CD4-positive, alpha-beta T cell (primary cell): ENCODE data around the gene AFF2. TPM values are rescaled to one million over a fixed set of nuclear protein-coding genes. Genes with fewer than 3 reads are reported as not detected.

Source experiments
- ATAC-seq: fragments of 200-7000 bp; cut with Tn5 transposase; one replicate; pipeline ENCODE4 v1.10.0; 2022; ENCODE audit warnings: mild to moderate bottlenecking; ENCODE audit not compliant: poor library complexity
- CTCF ChIA-PET: fragments of 350-600 bp; sonication (Branson Sonifier 250); formaldehyde crosslinking; loops from one replicate; lab custom pipeline; 2021; ENCODE audit warnings: antibody characterized with exemption, inconsistent platforms; lab: Charles Lee
- POLR2A ChIA-PET: fragments of 350-600 bp; sonication (Branson Sonifier 250); formaldehyde crosslinking; loops from one replicate; lab custom pipeline; 2021; ENCODE audit warnings: antibody characterized with exemption, inconsistent platforms; lab: Charles Lee
- DNase-seq, 14 experiments: peaks; one replicate each; pipeline ENCODE4 v3.0.0-alpha.2; 2013 to 2020; ENCODE audit warnings: mixed read lengths in 2 of 14
- H3K27ac ChIP-seq, 2 donors: one replicate each; pipeline versions ENCODE4 v1.5.1 to v1.7.0; 2013; ENCODE audit warnings: low read length in 2 of 2, low read depth in 1 of 2, mild to moderate bottlenecking in 1 of 2
- H3K27me3 ChIP-seq, 2 experiments: 1 replicate in 1 of 2; 2 replicates in 1 of 2; pipeline versions ENCODE4 v1.6.1 to v1.7.0; 2013; ENCODE audit warnings: low read length in 2 of 2, control low read depth in 1 of 2, mild to moderate bottlenecking in 1 of 2, moderate library complexity in 1 of 2; ENCODE audit not compliant: insufficient read depth in 2 of 2, control insufficient read depth in 1 of 2
- H3K36me3 ChIP-seq: one replicate; pipeline ENCODE4 v1.6.1; 2013; ENCODE audit warnings: low read length, control low read depth; ENCODE audit not compliant: insufficient read depth
- H3K4me1 ChIP-seq: one replicate; pipeline ENCODE4 v1.6.1; 2013; ENCODE audit warnings: low read length, control low read depth; ENCODE audit not compliant: insufficient read depth
- H3K4me3 ChIP-seq: one replicate; pipeline ENCODE4 v1.5.1; 2013; ENCODE audit warnings: mild to moderate bottlenecking, low read length, moderate library complexity
- H3K9me3 ChIP-seq, 2 experiments: 1 replicate in 1 of 2; 2 replicates in 1 of 2; pipeline versions ENCODE4 v1.6.1 to v1.7.0; 2013; ENCODE audit warnings: low read length in 2 of 2, mild to moderate bottlenecking in 2 of 2, control low read depth in 1 of 2, moderate library complexity in 1 of 2; ENCODE audit not compliant: control insufficient read depth in 1 of 2, insufficient read depth in 1 of 2
- H3K27ac Mint-ChIP-seq: one replicate; pipeline ENCODE4 v1.8.0; 2020; ENCODE audit warnings: mixed read lengths
- H3K27me3 Mint-ChIP-seq: one replicate; pipeline ENCODE4 v1.8.0; 2021; ENCODE audit warnings: mixed read lengths
- H3K36me3 Mint-ChIP-seq: one replicate; pipeline ENCODE4 v1.8.0; 2021; ENCODE audit warnings: low read depth, mixed read lengths
- H3K4me1 Mint-ChIP-seq: one replicate; pipeline ENCODE4 v1.8.0; 2021; ENCODE audit warnings: low read depth, mixed read lengths
- H3K4me3 Mint-ChIP-seq: one replicate; pipeline ENCODE4 v1.8.0; 2020; ENCODE audit warnings: mild to moderate bottlenecking, mixed read lengths
- H3K9me3 Mint-ChIP-seq: one replicate; pipeline ENCODE4 v1.8.0; 2020; ENCODE audit warnings: mixed read lengths
- intact Hi-C, 2 experiments: fragments of 100-400 bp; cut with DNase I in 1 of 2; cut with micrococcal nuclease in 1 of 2; formaldehyde crosslinking; loops; one replicate each; pipeline versions ENCODE4 v1.15.1 to v1.9.0; 2023 to 2025; cut with DNase I, micrococcal nuclease
- total RNA-seq, 174 experiments: library from RNA in 2 of 174; stranded (reverse) in 2 of 174; gene quantifications; one replicate each; pipeline ENCODE4 v1.2.3 and lab custom pipeline; 2021 to 2026
- TF ChIP-seq, protein P1 (sequence below): fragments of 200-600 bp; IDR thresholded peaks from one replicate; pipeline ENCODE4 v1.8.0; 2022; ENCODE audit warnings: antibody characterized with exemption, mild to moderate bottlenecking

AFF2 gene
- total RNA-seq, 2 experiments from 2014 or later, result 5.9 to 6.2 TPM

GRCh38 chrX:148991502-148991901 lies 491.1 kb downstream of the AFF2 start:
- ChIA-PET CTCF (no interaction called here), POLR2A (no interaction called here)
- no peaks in the 10 kb centered on the region for H3K27me3 ChIP-seq
- TF ChIP-seq, protein P1, sequence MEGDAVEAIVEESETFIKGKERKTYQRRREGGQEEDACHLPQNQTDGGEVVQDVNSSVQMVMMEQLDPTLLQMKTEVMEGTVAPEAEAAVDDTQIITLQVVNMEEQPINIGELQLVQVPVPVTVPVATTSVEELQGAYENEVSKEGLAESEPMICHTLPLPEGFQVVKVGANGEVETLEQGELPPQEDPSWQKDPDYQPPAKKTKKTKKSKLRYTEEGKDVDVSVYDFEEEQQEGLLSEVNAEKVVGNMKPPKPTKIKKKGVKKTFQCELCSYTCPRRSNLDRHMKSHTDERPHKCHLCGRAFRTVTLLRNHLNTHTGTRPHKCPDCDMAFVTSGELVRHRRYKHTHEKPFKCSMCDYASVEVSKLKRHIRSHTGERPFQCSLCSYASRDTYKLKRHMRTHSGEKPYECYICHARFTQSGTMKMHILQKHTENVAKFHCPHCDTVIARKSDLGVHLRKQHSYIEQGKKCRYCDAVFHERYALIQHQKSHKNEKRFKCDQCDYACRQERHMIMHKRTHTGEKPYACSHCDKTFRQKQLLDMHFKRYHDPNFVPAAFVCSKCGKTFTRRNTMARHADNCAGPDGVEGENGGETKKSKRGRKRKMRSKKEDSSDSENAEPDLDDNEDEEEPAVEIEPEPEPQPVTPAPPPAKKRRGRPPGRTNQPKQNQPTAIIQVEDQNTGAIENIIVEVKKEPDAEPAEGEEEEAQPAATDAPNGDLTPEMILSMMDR, result no peak
- intact Hi-C loops, result no loop called here
- Mint-ChIP-seq H3K9me3 (no peaks in the 10 kb centered on the region), H3K27ac (no peak overlapping the region), H3K36me3 (peaks cover 6% of the 10 kb centered on the region), H3K4me1 (no peaks in the 10 kb centered on the region), H3K27me3 (no peaks in the 10 kb centered on the region), H3K4me3 (no peak overlapping the region)
- no peak for ATAC-seq
- no peaks in the 10 kb centered on the region for H3K36me3 ChIP-seq
- H3K9me3 ChIP-seq, result no peaks in the 10 kb centered on the region
- H3K4me3 ChIP-seq, result no peak overlapping the region
- no peak overlapping the region for H3K27ac ChIP-seq
- H3K4me1 ChIP-seq, result no peaks in the 10 kb centered on the region
- no peak for DNase-seq

DNA sequence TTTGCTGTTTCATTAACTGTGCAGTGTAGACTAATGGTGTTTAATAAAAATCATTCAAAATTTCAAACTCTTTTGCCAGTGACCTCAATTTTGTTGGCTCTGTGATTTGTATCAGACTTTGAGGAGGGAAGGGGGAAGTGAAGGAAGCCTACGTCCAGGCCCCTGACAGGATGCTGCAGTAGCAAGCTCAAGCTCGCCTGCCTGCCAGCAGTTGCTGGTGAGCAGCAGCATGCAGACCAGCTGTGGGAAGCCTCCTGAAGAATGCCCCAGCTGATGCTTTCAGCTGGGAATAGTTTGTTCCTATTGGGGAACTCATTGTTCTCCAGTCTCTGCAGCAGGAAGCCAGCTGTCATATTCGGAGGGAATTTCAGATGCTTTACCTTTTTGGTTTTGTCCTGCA lies 495.2 kb downstream of the AFF2 start:
- H3K36me3 ChIP-seq, result no peaks in the 10 kb centered on the region
- H3K36me3 Mint-ChIP-seq, result peaks cover 6% of the 10 kb centered on the region
- H3K9me3 ChIP-seq, result no peaks in the 10 kb centered on the region
- no peak overlapping the region for H3K27ac Mint-ChIP-seq
- TF ChIP-seq, protein P1, result no peak
- CTCF ChIA-PET, result no interaction called here
- intact Hi-C loops, result no loop called here
- H3K9me3 Mint-ChIP-seq, result no peaks in the 10 kb centered on the region
- no peak overlapping the region for H3K27ac ChIP-seq
- H3K27me3 ChIP-seq, result no peaks in the 10 kb centered on the region
- H3K4me1 ChIP-seq, result no peaks in the 10 kb centered on the region
- POLR2A ChIA-PET, result no interaction called here
- H3K27me3 Mint-ChIP-seq, result no peaks in the 10 kb centered on the region
- no peaks in the 10 kb centered on the region for H3K4me1 Mint-ChIP-seq
- DNase-seq, result no peak
- no peak for ATAC-seq
- no peak overlapping the region for H3K4me3 ChIP-seq
- no peak overlapping the region for H3K4me3 Mint-ChIP-seq

GRCh38 chrX:149002320-149002719 lies 501.9 kb downstream of the AFF2 start:
- Mint-ChIP-seq H3K27ac (no peak overlapping the region), H3K36me3 (no peaks in the 10 kb centered on the region), H3K4me3 (no peak overlapping the region), H3K9me3 (no peaks in the 10 kb centered on the region), H3K27me3 (no peaks in the 10 kb centered on the region), H3K4me1 (no peaks in the 10 kb centered on the region)
- no peaks in the 10 kb centered on the region for H3K27me3 ChIP-seq
- intact Hi-C loops, result no loop called here
- TF ChIP-seq, protein P1, result no peak
- no peaks in the 10 kb centered on the region for H3K36me3 ChIP-seq
- no peaks in the 10 kb centered on the region for H3K9me3 ChIP-seq
- DNase-seq, result no peak
- H3K4me3 ChIP-seq, result no peak overlapping the region
- CTCF ChIA-PET, result no interaction called here
- POLR2A ChIA-PET, result no interaction called here
- ATAC-seq, result no peak
- H3K4me1 ChIP-seq, result no peaks in the 10 kb centered on the region
- no peak overlapping the region for H3K27ac ChIP-seq
